Cortex of kidney (tissue), 1 donor: ENCODE results near the gene DSN1.

ENCODE experiments used
- DNase-seq: peaks from one replicate; lab custom pipeline; 2025; lab: John Stamatoyannopoulos, UW

The DSN1 gene

DNA sequence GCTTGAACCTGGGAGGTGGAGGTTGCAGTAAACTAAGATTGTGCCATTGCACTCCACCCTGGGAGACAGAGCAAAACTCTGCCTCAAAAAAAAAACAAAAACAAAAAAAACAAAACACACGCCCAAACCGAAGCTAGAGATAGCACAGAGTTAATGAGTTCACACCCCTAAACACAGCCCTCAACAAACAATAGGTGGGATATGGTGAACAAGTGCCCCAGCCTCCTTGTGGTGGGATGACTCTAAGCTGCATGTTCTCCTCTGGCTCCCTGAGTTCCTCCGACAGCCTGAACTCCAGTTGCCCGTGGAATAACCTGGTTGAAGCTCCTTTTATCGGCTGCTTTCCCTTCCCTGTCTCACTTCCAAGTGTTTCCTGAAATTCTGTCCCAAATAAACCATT is 22.1 kb upstream of the DSN1 start:
- no peak for DNase-seq

DNA sequence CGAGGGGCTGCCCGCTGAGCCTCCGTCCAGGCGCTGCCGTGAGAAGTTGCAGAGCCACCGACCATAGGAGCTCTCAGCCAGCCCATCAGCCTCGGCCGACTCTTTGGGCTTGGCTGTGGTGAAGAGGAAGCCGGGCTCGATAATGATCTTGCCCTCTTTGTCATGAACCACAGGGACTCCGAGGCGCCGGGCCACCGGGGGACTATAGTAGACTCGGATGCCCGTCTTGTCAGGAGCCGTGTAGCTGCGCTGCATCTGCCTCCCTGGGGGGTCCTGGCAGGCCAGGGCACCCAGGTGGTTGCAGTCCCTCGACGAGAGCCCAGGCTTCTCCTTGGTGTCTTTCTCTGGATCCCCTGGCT is 20.5 kb upstream of the DSN1 start:
- DNase-seq = no peak

GRCh38 chr20:36793294-36794115 is 19.9 kb upstream of the DSN1 start:
- no peak for DNase-seq

DNA sequence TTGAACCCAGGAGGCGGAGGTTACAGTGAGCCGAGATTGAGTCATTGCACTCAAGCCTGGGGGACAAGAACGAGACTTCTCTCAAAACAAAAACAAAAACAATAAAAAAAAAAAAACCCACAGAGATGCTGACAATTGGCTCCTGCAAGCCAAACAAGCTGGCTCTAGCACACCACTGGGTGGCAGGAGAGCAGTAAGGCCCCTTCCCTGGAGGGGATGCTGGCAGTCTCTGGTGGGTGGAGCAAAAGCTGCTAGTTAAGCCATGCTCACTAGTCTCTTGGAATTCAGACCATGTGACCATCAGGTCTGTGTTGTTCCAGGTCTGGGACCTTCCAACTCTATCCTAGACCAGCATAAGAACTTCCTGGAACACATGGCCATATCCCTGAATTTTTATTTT is 18.9 kb upstream of the DSN1 start:
- DNase-seq = no peak

DNA sequence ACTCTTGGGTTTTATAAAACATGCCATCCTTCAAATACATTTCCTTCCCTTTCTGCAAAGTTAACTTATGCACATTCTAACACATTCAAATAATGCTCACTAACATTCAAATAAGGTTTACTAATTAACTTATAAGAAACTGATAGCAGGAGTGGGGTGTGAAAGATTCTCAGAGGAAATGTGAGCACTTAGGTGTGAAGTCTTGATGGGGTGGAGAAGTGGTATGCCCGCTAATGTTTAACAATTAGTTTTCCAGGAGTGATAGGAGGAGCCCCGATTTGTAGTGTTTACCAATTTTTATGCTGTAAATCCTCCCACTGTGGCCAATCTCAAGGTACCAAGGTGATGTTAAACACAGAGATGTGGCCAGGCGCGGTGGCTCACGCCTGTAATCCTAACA is 18.3 kb upstream of the DSN1 start:
- no peak for DNase-seq

DNA sequence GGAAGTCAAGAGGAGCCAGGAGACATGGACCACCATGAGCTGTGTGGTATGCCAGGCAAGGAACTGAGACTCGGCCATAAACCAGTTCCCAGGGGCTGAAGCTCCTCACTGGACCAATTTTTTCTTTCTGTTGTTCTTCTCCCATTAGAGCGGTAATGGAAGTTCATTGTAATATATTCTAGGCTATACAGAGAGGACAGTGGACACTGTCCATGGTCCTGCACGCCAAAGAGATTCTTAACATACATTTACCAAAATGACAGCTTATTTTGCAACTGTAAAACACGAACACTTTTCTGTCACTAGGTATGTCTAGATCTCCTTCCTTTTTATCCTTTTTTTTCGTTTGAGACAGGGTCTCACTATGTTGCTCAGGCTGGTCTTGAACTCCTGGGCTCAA is 13.1 kb upstream of the DSN1 start:
- DNase-seq = no peak

GRCh38 chr20:36786246-36786645 is 12.7 kb upstream of the DSN1 start:
- no peak for DNase-seq

DNA sequence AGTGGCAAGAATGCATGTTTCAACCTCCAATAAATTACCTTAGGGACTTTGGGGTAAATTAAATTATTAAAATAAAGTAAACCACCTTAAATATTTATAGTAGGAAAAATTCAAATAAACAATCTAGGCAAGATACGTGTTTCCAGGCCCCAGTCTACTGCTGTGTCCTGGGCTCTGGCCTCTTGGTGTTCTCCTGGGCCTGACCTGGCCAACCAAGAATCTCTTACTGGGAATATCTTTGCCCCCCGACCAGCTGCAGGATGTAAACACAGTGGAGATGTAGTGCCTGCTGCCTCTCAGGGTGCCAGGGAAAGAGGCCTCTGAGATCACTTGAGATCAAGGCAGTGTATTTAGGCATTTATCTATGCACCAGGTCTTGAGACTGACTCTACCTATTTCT is 11.7 kb upstream of the DSN1 start:
- no peak for DNase-seq

GRCh38 chr20:36784900-36785299 is 11.3 kb upstream of the DSN1 start:
- DNase-seq = no peak

DNA sequence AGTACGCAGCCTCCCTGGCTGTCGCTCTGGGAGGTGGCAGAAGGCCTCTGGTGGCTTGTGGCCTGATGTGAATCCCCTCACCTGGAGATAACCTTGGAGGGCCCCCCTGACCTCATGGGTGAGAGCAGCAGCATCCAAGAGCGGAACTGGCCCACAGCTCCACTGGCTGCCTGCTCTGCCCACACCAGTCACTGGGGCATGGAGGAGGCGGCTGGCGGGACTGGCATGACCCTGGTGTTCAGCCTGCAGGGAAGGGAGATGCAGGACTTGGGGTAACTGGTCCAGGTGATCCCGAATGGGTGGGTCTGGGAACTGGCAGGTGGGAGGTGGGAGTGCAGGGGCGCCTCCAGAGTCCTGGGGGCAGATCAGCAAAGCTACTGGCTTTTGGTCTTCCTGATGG is 10.6 kb upstream of the DSN1 start:
- no peak for DNase-seq

DNA sequence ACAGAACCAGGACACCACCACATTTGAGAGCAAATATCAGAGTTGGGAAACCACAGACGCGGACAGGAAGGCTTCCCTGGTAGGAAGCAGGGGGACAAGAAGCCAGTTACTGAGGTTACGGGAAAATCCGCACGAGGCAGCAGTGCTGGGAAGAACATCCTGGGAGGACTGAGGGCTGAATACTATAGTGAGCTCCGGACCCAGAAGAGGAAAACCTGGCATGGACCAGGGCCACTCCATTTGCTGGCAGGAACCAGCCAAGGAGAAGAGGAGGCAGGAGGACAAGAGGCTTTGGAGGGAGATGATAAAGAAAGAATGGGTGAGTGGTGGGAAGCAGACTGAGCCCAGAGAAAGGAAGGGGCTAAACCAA is 6.1 kb upstream of the DSN1 start:
- no peak for DNase-seq

- no peak for DNase-seq
Measured at GRCh38 chr20:36778831-36779655, 5.5 kb upstream of the DSN1 start.

GRCh38 chr20:36777576-36777975 is 4.0 kb upstream of the DSN1 start:
- DNase-seq = no peak

DNA sequence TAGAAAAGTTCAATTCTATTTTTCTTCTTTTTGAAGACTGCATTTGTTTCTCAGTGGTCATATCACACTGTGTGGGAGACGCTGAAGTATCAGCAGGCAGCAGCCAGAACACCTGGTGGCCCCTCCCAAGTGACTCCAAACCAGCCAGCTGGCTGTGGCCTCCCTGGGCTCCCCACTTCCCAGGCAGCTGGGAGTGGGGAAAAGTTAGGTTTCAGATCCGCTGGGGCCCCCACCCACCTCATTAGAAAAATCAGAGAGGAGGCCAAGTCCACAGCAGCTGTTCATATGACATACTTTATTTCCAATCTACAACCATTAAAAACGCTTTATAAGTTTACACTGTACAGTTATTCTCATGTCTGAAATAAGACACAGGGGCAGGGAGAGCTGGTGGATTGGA is 3.6 kb upstream of the DSN1 start:
- no peak for DNase-seq

GRCh38 chr20:36775826-36776225 is 2.3 kb upstream of the DSN1 start:
- no peak for DNase-seq

DNA sequence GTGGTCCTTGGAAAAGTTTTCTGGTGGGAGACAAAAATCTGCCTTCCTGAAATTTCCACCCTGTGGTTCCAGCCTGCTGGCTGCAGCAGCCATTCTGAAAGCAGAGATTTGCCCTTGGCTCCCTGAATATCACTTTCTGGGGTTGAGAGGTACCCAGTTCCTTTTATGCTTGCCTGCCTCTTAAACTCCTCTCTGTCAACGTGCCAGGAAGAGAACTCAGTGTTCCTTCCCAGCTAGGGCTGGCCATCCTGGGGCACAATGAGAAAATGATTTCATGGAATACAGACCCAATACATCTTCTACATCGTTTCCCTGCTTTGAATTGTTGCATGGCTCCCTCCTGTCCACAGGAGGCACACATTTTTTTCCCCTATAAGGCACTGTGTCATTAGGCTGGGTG is 1.6 kb upstream of the DSN1 start:
- no peak for DNase-seq

- no peak for DNase-seq
Measured at GRCh38 chr20:36773107-36773596, 411 bp downstream of the DSN1 start.

DNA sequence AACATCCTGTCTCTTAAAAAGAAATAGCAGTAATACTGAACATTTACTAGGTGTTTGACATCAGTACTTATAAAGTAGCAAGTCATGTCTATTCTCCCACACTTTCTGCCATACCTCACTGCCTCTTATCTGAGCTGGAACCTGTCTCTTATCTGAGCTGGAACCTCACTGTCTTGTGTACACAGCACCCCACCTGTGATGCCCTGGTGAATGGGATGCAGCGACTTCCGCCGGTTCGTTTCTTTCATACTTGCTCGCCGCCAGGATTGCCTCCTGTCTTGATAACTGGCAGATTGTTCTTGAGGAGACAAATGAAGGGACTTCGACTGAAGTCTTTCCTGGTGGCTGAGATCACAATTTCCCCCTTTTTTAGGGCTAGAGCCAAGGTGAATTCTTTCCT is 2.9 kb downstream of the DSN1 start:
- no peak for DNase-seq

GRCh38 chr20:36768768-36769430 is 4.7 kb downstream of the DSN1 start:
- no peak for DNase-seq

DNA sequence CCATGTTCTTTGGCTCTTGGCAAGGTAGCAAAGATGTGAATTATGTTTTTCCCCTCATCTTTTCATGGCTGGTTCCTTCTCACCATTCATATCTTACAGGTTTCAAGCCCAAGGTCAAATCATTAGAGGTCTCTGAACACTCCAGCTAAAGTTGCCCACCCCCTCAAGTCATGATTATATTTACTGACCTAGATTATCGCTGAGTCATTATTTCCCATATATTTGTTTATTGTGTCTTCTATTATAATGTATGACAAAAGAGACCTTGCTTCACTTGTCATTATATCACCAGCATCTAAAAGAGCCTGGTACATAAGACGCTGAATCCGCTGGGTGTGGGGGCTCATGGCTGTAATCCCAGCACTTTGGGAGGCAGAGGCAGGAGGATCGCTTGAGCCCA is 12.4 kb downstream of the DSN1 start:
- no peak for DNase-seq

DNA sequence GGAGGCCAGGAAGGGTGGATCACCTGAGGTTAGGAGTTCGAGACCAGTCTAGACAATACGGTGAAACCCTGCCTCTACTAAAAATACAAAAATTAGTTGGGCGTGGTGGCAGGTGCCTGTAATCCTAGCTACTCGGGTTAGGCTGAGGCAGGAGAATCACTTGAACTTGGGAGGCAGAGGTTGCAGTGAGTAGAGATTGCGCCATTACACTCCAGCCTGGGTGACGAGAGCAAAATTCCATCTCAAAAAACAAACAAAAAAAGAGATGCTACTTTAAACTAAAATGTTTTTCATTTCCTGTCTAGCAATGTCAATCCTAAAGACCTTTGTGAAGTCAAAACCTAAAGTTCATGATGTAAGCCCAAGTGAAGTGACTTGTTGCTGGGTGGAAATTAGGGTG is 12.9 kb downstream of the DSN1 start:
- no peak for DNase-seq

DNA sequence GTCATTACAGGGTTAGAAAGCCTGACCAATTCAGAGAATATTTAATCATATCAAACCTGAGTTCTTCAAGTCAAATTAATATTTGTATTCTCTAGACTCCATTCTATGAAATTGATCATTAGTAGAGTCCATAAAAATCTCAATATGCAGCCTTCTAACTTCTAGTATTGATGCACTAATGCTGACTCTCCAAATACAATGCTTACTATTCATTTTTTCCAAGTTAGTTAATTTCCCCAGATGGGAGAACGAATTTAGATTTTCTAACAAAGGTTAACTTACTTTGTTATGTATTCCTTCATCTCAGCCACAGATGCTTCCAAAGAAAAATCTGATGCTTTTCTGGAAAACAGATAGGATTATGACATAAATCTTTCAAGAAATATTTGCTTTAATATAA is 15.3 kb downstream of the DSN1 start:
- DNase-seq = no peak

DNA sequence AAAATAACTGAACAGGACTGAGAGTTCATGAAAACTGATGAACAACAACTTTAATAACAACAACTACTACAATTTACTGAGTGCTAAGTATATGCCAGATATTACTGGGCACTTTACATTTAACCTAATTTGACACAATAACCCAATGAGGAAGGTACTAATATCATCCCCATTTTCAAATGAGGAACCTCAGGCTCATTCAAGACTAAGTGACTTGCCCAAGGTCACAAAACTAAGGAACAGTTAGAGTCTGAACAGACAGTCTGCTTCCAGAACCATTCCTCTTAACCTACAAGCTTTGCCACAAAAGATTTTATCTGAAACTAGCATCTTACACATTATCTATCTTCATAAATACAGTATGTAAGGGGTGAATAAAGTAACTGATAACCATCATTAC is 17.1 kb downstream of the DSN1 start:
- DNase-seq = no peak
